Measurements from ENCODE around the gene NUDT17.

GRCh38 chr1:145845144-145845513, 301 bp upstream of the NUDT17 start:
- TF ChIP-seq CTCF (IDR thresholded peaks at IDR 0.05) = no peak
- no peak for TF ChIP-seq POLR2A (IDR thresholded peaks at IDR 0.05)
- no peak for TF ChIP-seq POLR2AphosphoS5 (IDR thresholded peaks at IDR 0.05)
- TF ChIP-seq EP300 (IDR thresholded peaks at IDR 0.05) = no peak

All from stomach (tissue), 4 donors.